SK-N-SH treated with all-trans-retinoic acid at 6 μM for 48 hours (cell line): ENCODE results near the gene MIGA2.

ENCODE experiments used
- ATAC-seq: fragments of 200-7000 bp; cut with Tn5 transposase; 3 replicates; pipeline ENCODE4 v1.9.1; 2020; ENCODE audit warnings: mild to moderate bottlenecking, moderate library complexity
- ARNTL ChIP-seq: fragments of 450-650 bp; formaldehyde crosslinking; IDR thresholded peaks from 2 replicates; pipeline ENCODE4 v1.5.0; 2020; ENCODE audit warnings: low read depth, mild to moderate bottlenecking, moderate library complexity, borderline replicate concordance
- BACH2 ChIP-seq: fragments of 250-450 bp; sonication (Bioruptor Pico); IDR thresholded peaks from 2 replicates; pipeline ENCODE4 v1.9.0; 2021; ENCODE audit warnings: mild to moderate bottlenecking, borderline replicate concordance
- CSDC2 ChIP-seq: fragments of 250-450 bp; sonication (Bioruptor Pico); IDR thresholded peaks from 2 replicates; pipeline ENCODE4 v1.5.0; 2020; ENCODE audit warnings: mild to moderate bottlenecking, moderate library complexity
- ESRRG ChIP-seq: fragments of 250-450 bp; sonication (Bioruptor Pico); IDR thresholded peaks from 2 replicates; pipeline ENCODE4 v1.6.1; 2021; ENCODE audit warnings: mild to moderate bottlenecking
- GLIS3 ChIP-seq: fragments of 250-450 bp; sonication (Bioruptor Pico); IDR thresholded peaks from 2 replicates; pipeline ENCODE4 v1.5.0; 2020; ENCODE audit warnings: mild to moderate bottlenecking, moderate library complexity
- ISL1 ChIP-seq: fragments of 250-450 bp; sonication (Bioruptor Pico); IDR thresholded peaks from 2 replicates; pipeline ENCODE4 v2.1.2; 2022; ENCODE audit warnings: mild to moderate bottlenecking, moderate library complexity
- OSR1 ChIP-seq: fragments of 250-450 bp; sonication (Bioruptor Pico); IDR thresholded peaks from 2 replicates; pipeline ENCODE4 v1.8.0; 2022; ENCODE audit warnings: moderate library complexity, mild to moderate bottlenecking, inconsistent platforms
- PPARA ChIP-seq: fragments of 250-450 bp; sonication (Bioruptor Pico); IDR thresholded peaks from 2 replicates; pipeline ENCODE4 v1.5.0; 2020; ENCODE audit warnings: mild to moderate bottlenecking, borderline replicate concordance
- SNAI2 ChIP-seq: fragments of 250-450 bp; sonication (Bioruptor Pico); IDR thresholded peaks from 2 replicates; pipeline ENCODE4 v1.5.0; 2020; ENCODE audit warnings: mild to moderate bottlenecking, moderate library complexity
- ZC3H10 ChIP-seq: fragments of 250-450 bp; sonication (Bioruptor Pico); IDR thresholded peaks from 2 replicates; pipeline ENCODE4 v1.5.1; 2021; ENCODE audit warnings: mild to moderate bottlenecking, moderate library complexity
- ZFP3 ChIP-seq: fragments of 250-450 bp; sonication (Bioruptor Pico); IDR thresholded peaks from 2 replicates; pipeline ENCODE4 v1.5.0; 2020; ENCODE audit warnings: mild to moderate bottlenecking, moderate library complexity
- ZFP30 ChIP-seq: fragments of 450-650 bp; formaldehyde crosslinking; IDR thresholded peaks from 2 replicates; pipeline ENCODE4 v1.5.0; 2022; ENCODE audit warnings: mild to moderate bottlenecking, moderate library complexity
- ZNF70 ChIP-seq: fragments of 450-650 bp; formaldehyde crosslinking; IDR thresholded peaks from 2 replicates; pipeline ENCODE4 v1.5.0; 2020; ENCODE audit warnings: mild to moderate bottlenecking, moderate library complexity
- ZNF8 ChIP-seq: fragments of 450-650 bp; formaldehyde crosslinking; IDR thresholded peaks from 2 replicates; pipeline ENCODE4 v1.5.0; 2020; ENCODE audit warnings: mild to moderate bottlenecking, moderate library complexity
- TF ChIP-seq, protein P1 (sequence below): fragments of 250-450 bp; sonication (Bioruptor Pico); IDR thresholded peaks from 2 replicates; pipeline ENCODE4 v1.8.0; 2020; ENCODE audit warnings: mild to moderate bottlenecking, moderate library complexity, borderline replicate concordance
- TF ChIP-seq, protein P2 (sequence below): fragments of 250-450 bp; sonication (Bioruptor Pico); IDR thresholded peaks from 2 replicates; pipeline ENCODE4 v1.5.1; 2021; ENCODE audit warnings: mild to moderate bottlenecking, moderate library complexity
- TF ChIP-seq, protein P3 (sequence below): fragments of 250-450 bp; sonication (Bioruptor Pico); IDR thresholded peaks from 2 replicates; pipeline ENCODE4 v1.5.0; 2020; ENCODE audit warnings: mild to moderate bottlenecking, moderate library complexity
- TF ChIP-seq, protein P4 (sequence below): fragments of 250-450 bp; sonication (Bioruptor Pico); IDR thresholded peaks from 2 replicates; pipeline ENCODE4 v1.8.0; 2021; ENCODE audit warnings: low read depth, mild to moderate bottlenecking, moderate library complexity, borderline replicate concordance

The MIGA2 gene

DNA sequence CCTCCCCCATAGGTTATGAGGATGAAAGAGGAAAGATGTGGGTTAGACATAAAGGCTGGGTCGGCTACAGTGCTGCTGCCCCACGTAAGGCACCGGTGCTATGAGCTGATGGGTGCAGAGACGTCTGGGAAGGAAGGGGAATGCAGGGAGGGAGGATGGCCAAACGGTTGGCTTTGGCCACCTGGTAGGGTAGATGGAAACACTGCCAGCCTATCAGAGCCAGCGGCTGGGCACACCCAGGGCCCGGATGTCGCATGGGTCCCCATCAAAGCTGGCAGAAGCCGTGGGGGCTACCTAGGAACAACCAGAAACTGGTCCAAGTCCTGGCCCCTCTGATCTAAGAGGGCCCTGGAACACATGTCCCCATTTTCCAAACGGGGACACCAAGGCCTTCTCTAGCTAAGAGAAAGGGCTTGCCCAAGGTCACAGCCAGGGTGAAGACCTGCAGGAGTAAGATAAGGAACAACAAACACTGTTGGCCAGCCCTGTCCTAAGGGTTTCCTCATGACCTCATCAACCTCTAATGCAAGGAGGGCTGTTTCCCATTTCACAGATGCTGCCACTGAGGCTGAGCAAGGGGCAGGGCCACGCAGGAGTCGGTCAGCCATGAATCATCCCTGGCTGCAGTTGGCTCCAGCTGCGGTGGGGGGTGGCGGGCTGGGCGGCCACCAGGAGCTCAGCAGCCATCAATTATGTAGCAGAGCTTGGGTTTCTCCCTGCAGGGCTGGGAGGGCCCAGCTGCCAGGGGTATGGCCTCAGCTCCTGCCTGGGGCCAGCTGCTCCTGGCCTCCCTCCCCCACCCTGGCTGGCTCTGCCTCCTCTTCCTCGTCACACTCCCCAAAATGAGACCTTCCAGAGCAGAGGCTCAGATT lies 13.2 kb upstream of the MIGA2 start:
- TF ChIP-seq PPARA (CRISPR knock-in tag) = no peak
- peak; percentile 84 for TF ChIP-seq ZFP3 (CRISPR knock-in tag)
- no peak for TF ChIP-seq BACH2
- peak; percentile 49 for ATAC-seq

DNA sequence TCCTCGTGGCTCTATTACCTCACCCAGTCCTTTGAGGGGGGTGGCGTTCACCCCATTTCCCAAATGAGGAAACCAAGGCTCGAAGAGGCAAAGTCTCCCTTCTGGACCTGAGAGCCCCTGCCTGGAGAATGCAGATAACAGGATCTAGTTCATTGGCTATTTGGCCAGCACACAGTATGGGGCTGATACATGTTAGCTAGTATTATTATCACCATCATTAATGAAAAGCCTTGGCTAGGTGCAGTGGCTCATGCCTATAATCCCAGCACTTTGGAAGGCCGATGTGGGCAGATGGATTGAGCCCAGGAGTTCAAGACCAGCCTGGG lies 12.6 kb upstream of the MIGA2 start:
- TF ChIP-seq, protein P1, sequence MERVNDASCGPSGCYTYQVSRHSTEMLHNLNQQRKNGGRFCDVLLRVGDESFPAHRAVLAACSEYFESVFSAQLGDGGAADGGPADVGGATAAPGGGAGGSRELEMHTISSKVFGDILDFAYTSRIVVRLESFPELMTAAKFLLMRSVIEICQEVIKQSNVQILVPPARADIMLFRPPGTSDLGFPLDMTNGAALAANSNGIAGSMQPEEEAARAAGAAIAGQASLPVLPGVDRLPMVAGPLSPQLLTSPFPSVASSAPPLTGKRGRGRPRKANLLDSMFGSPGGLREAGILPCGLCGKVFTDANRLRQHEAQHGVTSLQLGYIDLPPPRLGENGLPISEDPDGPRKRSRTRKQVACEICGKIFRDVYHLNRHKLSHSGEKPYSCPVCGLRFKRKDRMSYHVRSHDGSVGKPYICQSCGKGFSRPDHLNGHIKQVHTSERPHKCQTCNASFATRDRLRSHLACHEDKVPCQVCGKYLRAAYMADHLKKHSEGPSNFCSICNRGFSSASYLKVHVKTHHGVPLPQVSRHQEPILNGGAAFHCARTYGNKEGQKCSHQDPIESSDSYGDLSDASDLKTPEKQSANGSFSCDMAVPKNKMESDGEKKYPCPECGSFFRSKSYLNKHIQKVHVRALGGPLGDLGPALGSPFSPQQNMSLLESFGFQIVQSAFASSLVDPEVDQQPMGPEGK (CRISPR knock-in tag) = no peak
- TF ChIP-seq ESRRG (CRISPR knock-in tag) = no peak
- TF ChIP-seq, protein P2, sequence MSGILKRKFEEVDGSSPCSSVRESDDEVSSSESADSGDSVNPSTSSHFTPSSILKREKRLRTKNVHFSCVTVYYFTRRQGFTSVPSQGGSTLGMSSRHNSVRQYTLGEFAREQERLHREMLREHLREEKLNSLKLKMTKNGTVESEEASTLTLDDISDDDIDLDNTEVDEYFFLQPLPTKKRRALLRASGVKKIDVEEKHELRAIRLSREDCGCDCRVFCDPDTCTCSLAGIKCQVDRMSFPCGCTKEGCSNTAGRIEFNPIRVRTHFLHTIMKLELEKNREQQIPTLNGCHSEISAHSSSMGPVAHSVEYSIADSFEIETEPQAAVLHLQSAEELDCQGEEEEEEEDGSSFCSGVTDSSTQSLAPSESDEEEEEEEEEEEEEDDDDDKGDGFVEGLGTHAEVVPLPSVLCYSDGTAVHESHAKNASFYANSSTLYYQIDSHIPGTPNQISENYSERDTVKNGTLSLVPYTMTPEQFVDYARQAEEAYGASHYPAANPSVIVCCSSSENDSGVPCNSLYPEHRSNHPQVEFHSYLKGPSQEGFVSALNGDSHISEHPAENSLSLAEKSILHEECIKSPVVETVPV (CRISPR knock-in tag) = no peak
- TF ChIP-seq, protein P3, sequence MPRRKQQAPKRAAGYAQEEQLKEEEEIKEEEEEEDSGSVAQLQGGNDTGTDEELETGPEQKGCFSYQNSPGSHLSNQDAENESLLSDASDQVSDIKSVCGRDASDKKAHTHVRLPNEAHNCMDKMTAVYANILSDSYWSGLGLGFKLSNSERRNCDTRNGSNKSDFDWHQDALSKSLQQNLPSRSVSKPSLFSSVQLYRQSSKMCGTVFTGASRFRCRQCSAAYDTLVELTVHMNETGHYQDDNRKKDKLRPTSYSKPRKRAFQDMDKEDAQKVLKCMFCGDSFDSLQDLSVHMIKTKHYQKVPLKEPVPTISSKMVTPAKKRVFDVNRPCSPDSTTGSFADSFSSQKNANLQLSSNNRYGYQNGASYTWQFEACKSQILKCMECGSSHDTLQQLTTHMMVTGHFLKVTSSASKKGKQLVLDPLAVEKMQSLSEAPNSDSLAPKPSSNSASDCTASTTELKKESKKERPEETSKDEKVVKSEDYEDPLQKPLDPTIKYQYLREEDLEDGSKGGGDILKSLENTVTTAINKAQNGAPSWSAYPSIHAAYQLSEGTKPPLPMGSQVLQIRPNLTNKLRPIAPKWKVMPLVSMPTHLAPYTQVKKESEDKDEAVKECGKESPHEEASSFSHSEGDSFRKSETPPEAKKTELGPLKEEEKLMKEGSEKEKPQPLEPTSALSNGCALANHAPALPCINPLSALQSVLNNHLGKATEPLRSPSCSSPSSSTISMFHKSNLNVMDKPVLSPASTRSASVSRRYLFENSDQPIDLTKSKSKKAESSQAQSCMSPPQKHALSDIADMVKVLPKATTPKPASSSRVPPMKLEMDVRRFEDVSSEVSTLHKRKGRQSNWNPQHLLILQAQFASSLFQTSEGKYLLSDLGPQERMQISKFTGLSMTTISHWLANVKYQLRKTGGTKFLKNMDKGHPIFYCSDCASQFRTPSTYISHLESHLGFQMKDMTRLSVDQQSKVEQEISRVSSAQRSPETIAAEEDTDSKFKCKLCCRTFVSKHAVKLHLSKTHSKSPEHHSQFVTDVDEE (CRISPR knock-in tag) = no peak
- TF ChIP-seq GLIS3 (CRISPR knock-in tag) = no peak
- ATAC-seq = no peak

DNA sequence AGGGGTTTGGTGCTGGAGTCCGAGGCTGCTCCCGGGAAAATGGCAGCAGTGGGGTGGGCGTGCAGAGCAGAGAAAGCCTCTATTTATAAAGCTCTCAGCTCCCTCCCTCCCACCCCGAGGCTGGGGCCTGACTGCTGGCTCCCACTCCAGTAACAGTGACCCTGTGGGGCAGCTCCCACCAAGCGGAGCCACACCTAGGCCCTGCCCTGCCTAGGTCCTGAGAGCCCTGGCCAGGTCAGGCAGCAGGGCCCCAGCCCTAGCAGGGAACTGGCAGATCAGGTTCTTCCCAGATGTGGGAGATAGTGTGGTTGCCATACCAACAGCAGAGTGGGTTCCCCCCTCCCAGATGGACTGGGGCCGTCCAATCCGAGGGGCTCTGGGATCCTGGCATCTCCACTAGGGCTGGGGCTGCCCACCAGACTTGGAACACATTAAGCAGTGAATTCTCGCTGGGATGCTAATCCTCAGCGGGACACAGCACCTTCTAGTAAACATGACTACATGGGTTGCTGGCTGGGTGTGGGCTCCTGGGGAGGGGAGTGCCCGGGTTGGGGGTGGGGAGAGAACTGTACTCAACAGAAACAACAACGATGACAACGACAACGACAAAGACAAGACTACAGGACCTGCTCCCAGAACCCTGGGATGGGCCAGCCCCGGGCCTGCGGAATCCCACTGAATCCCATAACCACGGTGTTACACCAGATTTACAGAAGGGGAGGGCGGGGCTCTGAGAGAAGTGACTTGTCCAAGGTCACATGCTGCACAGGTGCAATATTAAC lies 9.8 kb upstream of the MIGA2 start:
- ATAC-seq = peak; percentile 35

DNA sequence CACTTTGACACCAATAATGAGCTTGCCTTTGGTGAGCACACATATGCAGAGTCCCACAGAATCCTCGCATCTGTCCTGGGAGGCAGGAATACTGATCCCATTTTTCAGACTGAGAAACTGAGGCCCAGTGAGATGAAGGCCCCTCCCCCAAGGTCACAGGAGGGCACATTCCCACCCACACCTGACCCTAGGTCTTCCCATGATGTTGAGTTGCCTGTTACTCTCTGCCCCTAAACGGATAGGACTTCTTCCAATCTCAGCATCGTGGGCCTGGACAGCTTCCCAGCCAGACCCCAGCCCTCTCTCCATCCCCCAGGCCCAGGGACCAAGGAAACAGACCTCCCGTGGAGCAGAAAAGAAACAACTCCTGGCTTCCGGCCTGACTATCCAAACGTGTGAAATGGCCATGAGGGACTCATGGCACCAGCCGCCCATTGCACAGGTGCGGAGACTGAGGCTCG lies 9.2 kb upstream of the MIGA2 start:
- ATAC-seq = no peak
- TF ChIP-seq BACH2 = no peak
- no peak for TF ChIP-seq ARNTL (CRISPR knock-in tag)
- TF ChIP-seq ESRRG (CRISPR knock-in tag) = no peak
- TF ChIP-seq, protein P3 (CRISPR knock-in tag) = no peak
- TF ChIP-seq CSDC2 (CRISPR knock-in tag) = no peak
- TF ChIP-seq, protein P4, sequence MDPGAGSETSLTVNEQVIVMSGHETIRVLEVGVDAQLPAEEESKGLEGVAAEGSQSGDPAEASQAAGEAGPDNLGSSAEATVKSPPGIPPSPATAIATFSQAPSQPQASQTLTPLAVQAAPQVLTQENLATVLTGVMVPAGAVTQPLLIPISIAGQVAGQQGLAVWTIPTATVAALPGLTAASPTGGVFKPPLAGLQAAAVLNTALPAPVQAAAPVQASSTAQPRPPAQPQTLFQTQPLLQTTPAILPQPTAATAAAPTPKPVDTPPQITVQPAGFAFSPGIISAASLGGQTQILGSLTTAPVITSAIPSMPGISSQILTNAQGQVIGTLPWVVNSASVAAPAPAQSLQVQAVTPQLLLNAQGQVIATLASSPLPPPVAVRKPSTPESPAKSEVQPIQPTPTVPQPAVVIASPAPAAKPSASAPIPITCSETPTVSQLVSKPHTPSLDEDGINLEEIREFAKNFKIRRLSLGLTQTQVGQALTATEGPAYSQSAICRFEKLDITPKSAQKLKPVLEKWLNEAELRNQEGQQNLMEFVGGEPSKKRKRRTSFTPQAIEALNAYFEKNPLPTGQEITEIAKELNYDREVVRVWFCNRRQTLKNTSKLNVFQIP (CRISPR knock-in tag) = no peak
- TF ChIP-seq OSR1 (CRISPR knock-in tag) = no peak
- TF ChIP-seq PPARA (CRISPR knock-in tag) = no peak
- no peak for TF ChIP-seq ISL1 (CRISPR knock-in tag)
- TF ChIP-seq ZC3H10 (CRISPR knock-in tag) = no peak
- no peak for TF ChIP-seq ZNF70 (CRISPR knock-in tag)
- no peak for TF ChIP-seq SNAI2 (CRISPR knock-in tag)
- TF ChIP-seq, protein P2 (CRISPR knock-in tag) = no peak
- no peak for TF ChIP-seq ZFP30 (CRISPR knock-in tag)

More for the DNA sequence above, 9.8 kb upstream of the MIGA2 start:
- no peak for TF ChIP-seq ESRRG (CRISPR knock-in tag)
- TF ChIP-seq, protein P4 (CRISPR knock-in tag) = no peak
- no peak for TF ChIP-seq ZNF8
- no peak for TF ChIP-seq ISL1 (CRISPR knock-in tag)
